Sciatic nerve (tissue), 2 donors: ENCODE data around the gene FRK. TPM values are rescaled to one million over a fixed set of nuclear protein-coding genes. Genes with fewer than 3 reads are reported as not detected.
"Not testable (repeated sequence)": the region's sequence is repeated elsewhere in the genome, so short reads cannot be mapped to it uniquely, and the experiment has no call there.

ENCODE experiments used
- ATAC-seq: fragments of 200-7000 bp; cut with Tn5 transposase; one replicate; pipeline ENCODE4 v1.9.1; 2020; ENCODE audit warnings: mild to moderate bottlenecking, moderate library complexity
- DNase-seq: peaks from one replicate; pipeline ENCODE4 v3.0.0-alpha.2; 2020; ENCODE audit warnings: low spot score
- intact Hi-C: fragments of 100-400 bp; cut with DNase I; formaldehyde crosslinking; loops from one replicate; pipeline ENCODE4 v1.14.2; 2022
- total RNA-seq: library from RNA; stranded (reverse); fragmentation: NEBNext Ultra II Directional; extraction: Animal tissue kit (Norgen Biotek cat#: 25700); gene quantifications from one replicate; pipeline ENCODE4 v1.2.1, GENCODE V29; 2021
- donor health status: DM: no; HTN: no; CAD: no.
- donor health status: DM: no; HTN: no; CAD: no.

Gene FRK
- total RNA-seq, 1 donor from 2014 or later = 0.85 TPM

GRCh38 chr6:115972679-115973078 is 88.0 kb downstream of the FRK start:
- ATAC-seq (no peak), DNase-seq (no peak)
- intact Hi-C loops = no loop called here

- ATAC-seq = no peak
- intact Hi-C loops = no loop called here
- no peak for DNase-seq
Measured at GRCh38 chr6:115971785-115972184, 88.9 kb downstream of the FRK start.

- intact Hi-C loops = no loop called here
- ATAC-seq (no peak), DNase-seq (no peak)
Measured at GRCh38 chr6:115969930-115970273, 90.8 kb downstream of the FRK start.

GRCh38 chr6:115969207-115969929 is 91.3 kb downstream of the FRK start:
- ATAC-seq (no peak), DNase-seq (no peak)
- intact Hi-C loops = no loop called here

- DNase-seq, intact Hi-C loops, ATAC-seq: not testable (repeated sequence)
Measured at GRCh38 chr6:115960286-115960685, 100.4 kb downstream of the FRK start.

GRCh38 chr6:115958958-115959357 is 101.7 kb downstream of the FRK start:
- ATAC-seq = no peak

GRCh38 chr6:115954740-115955139 is 106.0 kb downstream of the FRK start:
- ATAC-seq = no peak
- intact Hi-C loops = no loop called here
- no peak for DNase-seq

More at GRCh38 chr6:115958958-115959357, 101.7 kb downstream of the FRK start:
- DNase-seq = no peak
- intact Hi-C loops = no loop called here

GRCh38 chr6:115948751-115949150 is 111.9 kb downstream of the FRK start:
- intact Hi-C loops = no loop called here
- DNase-seq = no peak
- no peak for ATAC-seq

- ATAC-seq (no peak), DNase-seq (no peak)
- intact Hi-C loops = no loop called here
Measured at GRCh38 chr6:115947966-115948541, 112.6 kb downstream of the FRK start.

GRCh38 chr6:115945812-115946211 is 114.9 kb downstream of the FRK start:
- no peak for DNase-seq
- intact Hi-C loops = no loop called here
- no peak for ATAC-seq

GRCh38 chr6:115945306-115945705 is 115.4 kb downstream of the FRK start:
- DNase-seq = no peak
- intact Hi-C loops = no loop called here
- ATAC-seq = no peak

- DNase-seq, ATAC-seq, intact Hi-C loops: not testable (repeated sequence)
Measured at GRCh38 chr6:115944829-115945228, 115.9 kb downstream of the FRK start.

- ATAC-seq, DNase-seq, intact Hi-C loops: not testable (repeated sequence)
Measured at GRCh38 chr6:115937502-115937901, 123.2 kb downstream of the FRK start.

- ATAC-seq (no peak), DNase-seq (no peak)
- intact Hi-C loops = no loop called here
Measured at GRCh38 chr6:115935361-115935760, 125.3 kb downstream of the FRK start.

- intact Hi-C loops = no loop called here
- ATAC-seq (no peak), DNase-seq (no peak)
Measured at GRCh38 chr6:115934829-115935228, 125.9 kb downstream of the FRK start.

- DNase-seq (no peak), ATAC-seq (no peak)
- intact Hi-C loops = no loop called here
Measured at GRCh38 chr6:115934145-115934544, 126.5 kb downstream of the FRK start.

- DNase-seq (no peak), ATAC-seq (no peak)
- intact Hi-C loops = no loop called here
Measured at GRCh38 chr6:115932481-115932880, 128.2 kb downstream of the FRK start.

GRCh38 chr6:115928000-115928399 is 132.7 kb downstream of the FRK start:
- not testable (repeated sequence) for ATAC-seq, DNase-seq

GRCh38 chr6:115922971-115923370 is 137.7 kb downstream of the FRK start:
- intact Hi-C loops = no loop called here
- no peak for ATAC-seq
- no peak for DNase-seq

More at GRCh38 chr6:115928000-115928399, 132.7 kb downstream of the FRK start:
- intact Hi-C loops = not testable (repeated sequence)

GRCh38 chr6:115914098-115914497 is 146.6 kb downstream of the FRK start:
- DNase-seq (no peak), ATAC-seq (no peak)
- intact Hi-C loops = no loop called here
